Left renal pelvis (tissue), 4 donors: Measurements from ENCODE around the gene PIK3R1. TPM values are rescaled to one million over a fixed set of nuclear protein-coding genes. Genes with fewer than 3 reads are reported as not detected.

Source experiments
- DNase-seq, 4 donors: peaks; one replicate each; pipeline ENCODE4 v3.0.0-alpha.2; 2013; ENCODE audit warnings: low read depth in 4 of 4, low spot score in 3 of 4
- polyA plus RNA-seq, 4 donors: library from polyadenylated mRNA; unstranded; fragments of 120-200 nt; gene quantifications; one replicate each; pipeline ENCODE4 v1.2.1, GENCODE V29; 2013; ENCODE audit not compliant: insufficient read length in 4 of 4

PIK3R1 gene
- polyA plus RNA-seq, 4 donors: 72.4 to 139 (median 92.4) TPM

DNA sequence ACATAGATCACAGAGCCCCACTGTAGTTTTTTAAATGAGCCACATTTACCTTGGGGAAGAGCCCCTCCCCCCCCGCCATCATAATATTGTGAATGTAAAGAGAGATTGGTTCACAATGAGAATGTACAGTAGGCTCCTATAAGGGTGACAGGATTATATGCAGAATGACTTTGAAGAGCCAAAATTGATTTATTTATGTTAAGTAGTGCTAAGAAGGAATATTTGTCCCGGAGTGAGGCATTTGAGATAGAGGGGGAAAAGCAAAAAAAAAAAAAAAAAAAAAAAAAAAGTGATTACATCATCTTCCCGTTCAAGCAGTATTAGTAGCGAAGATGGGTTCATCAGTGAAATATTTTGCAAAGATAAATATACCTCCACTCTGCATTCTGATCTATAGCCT is 73.9 kb downstream of the PIK3R1 start:
- DNase-seq: no peak

DNA sequence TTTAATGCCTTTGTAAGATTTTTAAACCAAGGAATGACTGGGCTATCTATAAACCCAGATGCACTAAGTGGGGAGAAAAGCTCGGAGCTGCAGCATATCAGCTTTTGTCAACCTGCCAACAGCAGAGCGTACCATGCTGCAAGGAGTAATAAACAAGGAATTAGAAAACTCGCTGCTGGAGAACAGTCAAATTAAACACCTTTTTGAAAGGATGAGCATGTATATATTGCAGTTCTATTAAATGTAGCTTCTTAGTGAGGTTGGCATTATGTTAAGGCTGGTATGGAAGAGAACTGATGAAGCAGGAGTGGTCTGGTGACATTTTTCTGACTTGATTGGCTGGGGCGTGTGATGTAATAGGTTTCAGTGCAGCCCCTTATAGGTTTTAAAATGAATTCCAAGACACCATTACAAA is 74.7 kb downstream of the PIK3R1 start:
- DNase-seq: no peak

DNA sequence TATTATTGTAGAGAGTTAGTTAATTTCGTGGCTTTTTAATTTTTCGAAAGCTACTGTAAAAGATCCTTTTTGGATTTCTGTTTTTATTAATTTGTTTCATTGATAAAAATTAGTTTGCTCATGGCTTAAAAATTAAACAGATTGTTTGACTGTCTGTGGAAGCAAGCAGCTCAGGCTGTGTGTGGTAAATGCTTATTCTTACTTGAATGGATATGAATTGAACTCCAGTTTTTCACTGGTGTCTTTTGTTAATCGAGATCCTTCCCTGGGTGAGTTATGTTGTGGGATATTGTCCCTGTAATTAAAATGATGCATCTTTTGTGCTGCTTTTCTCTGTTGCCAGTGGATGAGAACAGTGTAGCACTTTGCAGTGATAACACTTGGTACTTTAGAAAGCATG is 75.3 kb downstream of the PIK3R1 start:
- DNase-seq: no peak

DNA sequence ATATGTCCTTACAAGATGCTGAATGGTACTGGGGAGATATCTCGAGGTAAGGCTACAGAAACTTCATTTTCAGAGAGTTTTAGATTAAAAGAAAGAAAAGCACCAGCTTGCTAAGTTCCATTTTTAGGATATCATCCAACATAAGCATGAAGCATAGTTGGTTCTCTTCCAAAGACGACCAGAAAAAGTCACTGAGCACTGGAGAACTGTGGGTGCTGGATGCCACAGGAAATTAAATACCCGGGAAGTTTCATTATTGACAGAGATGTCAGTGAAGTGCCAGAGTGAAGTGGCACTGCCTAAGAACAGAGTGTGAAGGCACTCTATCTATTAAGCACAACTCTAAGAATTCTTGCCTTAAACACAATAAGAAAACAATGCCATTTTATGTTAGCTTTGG is 76.8 kb downstream of the PIK3R1 start:
- DNase-seq: no peak

DNA sequence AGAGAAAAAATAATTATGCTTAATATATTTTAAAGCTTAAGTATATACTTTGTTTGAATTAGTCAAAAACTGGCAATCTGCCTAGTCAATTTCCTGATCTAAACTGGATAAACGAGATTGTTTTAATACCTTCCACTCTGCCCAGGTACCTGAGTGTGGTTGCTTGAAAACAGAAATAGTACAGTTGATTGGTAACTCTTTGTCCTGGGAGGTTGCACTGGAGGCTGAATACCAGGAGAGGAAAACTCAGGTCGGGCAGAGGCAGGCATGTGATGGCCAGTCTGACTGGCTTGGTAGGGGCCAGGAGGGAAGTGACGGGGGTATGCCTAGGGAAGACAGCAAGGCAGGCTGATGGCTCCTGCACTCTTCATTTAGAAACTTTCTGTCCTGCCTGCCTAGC is 80.2 kb downstream of the PIK3R1 start:
- DNase-seq: no peak

DNA sequence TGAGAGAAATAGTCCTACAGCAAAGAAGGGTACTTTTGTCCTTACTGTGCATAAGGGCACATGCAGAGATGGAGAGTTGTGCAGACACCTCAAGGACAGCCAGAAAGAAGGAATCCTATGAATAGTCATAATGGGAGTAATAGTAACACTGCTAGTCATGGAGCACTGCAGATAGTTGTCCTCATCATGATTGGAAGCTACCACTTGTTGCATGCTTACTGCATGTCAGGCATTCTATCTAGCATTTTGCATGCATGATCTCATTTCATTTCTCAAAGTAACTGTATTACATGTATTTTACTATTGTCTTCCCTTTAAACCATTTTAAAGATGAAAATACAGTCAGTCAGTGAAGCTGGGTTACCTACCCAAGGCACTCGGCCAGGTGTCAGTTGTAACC is 81.3 kb downstream of the PIK3R1 start:
- no peak for DNase-seq

DNA sequence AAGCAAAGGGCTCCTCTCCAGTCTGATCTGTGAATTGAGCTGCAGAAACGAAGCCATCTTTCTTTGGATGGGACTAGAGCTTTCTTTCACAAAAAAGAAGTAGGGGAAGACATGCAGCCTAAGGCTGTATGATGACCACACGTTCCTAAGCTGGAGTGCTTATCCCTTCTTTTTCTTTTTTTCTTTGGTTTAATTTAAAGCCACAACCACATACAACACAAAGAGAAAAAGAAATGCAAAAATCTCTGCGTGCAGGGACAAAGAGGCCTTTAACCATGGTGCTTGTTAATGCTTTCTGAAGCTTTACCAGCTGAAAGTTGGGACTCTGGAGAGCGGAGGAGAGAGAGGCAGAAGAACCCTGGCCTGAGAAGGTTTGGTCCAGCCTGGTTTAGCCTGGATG is 82.1 kb downstream of the PIK3R1 start:
- DNase-seq: no peak

DNA sequence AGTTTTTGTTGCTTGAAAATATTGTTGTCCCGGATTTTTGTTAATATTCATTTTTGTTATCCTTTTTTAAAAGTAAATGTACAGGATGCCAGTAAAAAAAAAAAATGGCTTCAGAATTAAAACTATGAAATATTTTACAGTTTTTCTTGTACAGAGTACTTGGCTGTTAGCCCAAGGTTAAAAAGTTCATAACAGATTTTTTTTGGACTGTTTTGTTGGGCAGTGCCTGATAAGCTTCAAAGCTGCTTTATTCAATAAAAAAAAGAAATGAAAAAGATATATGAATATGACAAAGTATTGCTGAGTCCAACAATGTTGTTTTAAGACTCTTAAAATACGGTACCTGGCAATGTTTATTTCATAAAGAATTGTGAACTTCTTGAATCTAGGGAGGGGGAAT is 82.9 kb downstream of the PIK3R1 start:
- no peak for DNase-seq

DNA sequence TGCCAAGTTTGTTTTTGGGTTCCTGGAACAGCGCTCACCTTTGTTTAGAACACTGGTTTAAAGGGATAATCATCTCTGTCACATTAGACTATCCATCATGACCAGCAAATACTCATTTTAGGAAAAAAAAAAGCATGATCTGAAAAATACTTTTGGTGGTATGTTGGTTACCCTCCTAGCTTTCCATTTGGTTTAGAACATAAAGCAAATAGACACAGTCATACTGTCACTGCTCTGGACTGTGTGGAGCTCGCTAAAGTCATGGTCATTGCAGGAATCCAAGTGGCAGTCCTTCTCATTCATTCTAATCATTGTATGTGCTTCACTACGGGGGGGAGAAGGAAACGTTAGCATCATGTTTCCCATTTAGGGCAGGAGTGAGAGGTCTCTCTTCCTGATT is 83.5 kb downstream of the PIK3R1 start:
- DNase-seq: no peak

DNA sequence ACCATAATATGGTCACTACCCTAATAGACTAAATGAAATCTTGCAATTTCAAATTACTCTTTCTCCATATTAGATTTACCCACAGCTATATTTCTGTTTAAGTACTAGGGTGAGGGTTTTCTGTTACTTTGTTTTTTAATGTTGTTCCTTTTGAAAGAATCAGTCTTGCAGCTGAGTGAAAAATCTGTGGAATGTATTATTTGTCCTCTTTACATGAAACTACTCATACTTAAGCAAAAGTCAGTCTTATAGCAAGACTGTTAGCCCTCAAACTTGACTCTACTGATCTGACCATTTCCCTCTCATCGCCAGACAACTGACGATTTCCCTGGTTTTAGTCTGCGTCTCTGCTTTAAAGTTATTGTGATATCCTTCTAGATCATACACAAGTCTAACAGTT is 84.0 kb downstream of the PIK3R1 start:
- DNase-seq: no peak

DNA sequence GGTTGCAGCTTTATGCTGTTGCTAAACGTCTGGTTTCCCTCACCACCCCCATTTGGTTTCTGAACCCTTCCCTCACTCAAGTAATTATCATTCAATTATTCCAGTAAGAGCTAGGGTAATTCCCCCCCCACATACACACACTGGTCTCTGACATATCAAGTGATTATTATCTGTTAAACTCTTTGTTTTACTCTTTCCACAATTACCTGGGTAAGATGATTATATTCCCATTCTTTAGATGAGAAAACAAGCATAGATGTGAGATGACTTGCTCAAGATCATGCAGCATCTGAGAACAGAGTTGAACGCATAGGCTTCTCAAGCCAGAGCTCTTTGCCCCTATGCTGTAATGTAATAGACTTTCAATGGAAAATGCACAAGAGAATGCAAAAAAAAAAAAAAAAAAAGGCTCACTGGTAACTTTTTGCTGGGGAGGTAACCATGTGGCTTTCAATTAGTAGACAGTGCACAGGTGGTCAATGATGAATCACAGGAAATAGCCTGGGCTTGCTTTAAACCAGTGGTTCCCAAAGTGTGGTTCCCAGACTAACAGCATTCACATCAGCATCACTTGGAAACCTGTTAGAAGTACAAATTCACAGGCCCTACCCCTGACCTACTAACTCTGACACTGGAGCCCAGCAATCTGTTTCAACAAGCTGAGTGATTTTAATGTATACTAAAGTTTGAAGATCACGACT is 87.6 kb downstream of the PIK3R1 start:
- no peak for DNase-seq

DNA sequence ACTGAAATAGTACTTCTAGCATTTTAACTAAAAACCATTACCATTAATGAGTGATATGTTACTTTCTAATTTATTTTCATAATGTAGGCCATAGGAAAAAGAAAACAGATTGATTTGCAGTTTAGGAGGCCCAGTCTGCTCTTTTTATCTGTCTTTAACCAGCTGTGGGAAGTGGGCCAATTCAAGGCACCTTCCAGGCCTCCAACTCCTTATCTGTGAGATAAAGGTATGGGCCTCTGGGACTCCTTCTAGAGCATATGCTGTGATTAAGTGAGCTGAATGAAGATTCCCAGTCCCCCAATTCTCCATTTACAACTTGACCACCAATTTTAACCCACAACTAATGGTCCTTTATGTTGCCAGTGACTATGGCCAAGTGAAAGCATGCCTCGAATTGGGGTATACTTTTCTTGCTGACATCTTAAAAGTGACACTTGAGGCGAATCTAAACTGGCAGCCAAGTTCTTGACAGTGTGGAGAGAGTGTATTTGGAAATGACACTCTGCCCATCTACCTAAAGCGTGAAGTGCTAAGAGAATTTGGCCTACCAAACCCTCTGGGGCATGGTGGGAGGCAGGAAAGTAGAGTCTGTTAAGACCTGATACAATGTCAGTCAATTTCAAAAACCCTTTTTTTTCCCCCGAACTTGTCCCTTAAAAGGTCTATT is 88.3 kb downstream of the PIK3R1 start:
- DNase-seq: no peak

DNA sequence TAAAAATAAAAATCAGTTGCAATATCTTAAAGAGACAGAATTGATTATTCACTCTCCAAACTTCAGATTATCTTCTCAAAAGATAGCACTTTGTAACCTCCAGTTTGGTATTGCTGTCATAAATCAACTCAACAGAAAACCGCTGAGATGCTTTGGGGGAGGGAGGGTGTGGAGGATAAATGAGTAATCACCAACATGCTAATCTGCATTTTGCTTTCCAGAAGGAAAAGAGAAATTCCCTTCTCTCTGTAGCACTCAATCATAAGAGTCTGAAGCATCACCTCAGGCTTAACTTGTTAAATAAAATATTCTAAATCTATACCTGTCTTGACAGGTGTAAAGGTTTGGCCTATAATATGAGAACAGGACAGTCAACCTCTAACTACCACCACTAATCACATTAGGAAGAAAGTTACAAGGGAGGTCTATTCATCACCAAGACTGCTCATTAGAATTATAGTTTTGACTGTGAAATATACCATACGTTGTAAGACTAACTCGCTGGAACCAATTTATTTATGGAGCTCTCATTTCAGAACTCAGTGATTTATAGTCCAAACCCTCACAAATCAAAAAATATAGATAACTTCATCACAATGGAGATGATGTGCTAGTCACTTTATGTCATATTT is 89.0 kb downstream of the PIK3R1 start:
- DNase-seq: no peak

DNA sequence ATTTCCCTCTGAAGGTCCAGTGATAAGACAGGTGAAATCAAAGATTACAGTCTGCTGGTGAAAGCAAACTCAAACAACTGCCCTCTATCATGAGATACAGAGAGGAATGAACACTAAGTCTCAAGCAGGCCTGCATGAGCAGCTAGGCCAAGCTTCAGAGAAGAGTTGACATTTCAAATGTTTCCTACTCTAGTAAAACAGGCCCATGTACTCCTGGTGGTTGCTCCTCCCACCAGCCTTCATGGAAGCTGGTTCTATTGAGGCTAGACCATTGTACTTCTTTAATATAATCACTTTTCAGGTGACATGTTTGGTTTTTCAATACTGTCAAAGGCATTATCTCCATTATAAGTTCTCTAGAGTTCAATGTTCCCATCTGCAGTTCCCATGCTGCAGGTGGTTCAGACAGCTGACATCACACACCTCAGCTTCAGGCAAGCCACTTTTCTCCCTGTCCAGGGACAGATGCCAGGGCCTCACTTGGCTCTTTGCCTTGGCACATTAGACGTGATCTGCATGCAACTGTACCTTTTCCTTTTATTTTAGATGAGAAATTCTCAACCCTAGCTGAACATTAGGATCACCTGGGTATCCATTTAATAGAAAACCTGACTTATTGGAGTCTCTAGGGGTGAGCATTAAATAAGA is 89.8 kb downstream of the PIK3R1 start:
- no peak for DNase-seq

DNA sequence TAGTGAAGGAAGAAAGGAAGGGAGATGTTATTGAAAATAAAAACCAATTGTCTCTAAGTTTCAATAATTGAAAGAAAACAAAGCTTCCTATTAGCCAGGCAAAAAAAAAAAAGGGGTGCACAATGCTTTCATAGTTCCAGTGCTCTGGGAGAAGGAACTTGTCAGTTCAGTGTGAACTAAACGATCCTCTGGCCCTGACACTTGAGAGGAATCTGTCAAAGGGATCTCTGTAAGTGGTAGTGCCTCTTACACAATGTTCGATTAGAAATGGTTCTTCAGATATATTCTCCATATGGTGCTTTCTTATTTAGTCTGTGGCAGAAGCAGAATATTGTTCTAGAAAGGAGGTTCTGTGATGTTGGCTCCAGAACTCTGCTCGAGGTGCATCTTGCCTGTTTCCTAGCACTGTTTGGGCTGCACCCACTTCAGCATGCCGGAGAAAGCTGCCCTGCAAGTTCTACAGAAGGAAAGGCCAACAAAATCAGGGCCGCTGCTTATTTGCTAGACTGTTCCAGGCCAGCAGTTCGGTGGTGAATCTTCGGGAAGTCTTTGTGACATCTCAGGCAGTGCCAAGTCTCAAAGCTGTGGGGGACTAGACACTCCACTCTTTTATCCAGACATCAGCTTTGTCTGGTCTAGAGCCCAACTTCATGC is 90.9 kb downstream of the PIK3R1 start:
- no peak for DNase-seq

DNA sequence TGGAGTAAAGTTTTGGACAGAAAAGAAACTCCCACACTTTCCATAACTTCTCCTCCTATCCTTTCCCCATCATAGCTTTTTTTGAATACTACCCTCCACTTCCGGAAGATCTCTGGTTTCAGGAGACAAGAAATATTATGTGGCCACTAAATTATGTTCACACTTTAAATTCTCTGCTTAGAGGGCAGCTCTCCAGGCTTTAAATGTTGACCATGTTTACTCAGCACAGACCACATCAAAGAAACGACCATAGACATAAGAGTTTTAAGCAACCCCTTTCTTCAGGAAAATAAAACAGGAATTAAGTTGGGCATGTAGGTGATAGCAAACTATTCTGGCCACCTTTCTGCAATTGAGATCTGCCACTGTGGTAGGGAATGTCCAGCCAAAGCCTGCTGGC is 97.8 kb downstream of the PIK3R1 start:
- no peak for DNase-seq

DNA sequence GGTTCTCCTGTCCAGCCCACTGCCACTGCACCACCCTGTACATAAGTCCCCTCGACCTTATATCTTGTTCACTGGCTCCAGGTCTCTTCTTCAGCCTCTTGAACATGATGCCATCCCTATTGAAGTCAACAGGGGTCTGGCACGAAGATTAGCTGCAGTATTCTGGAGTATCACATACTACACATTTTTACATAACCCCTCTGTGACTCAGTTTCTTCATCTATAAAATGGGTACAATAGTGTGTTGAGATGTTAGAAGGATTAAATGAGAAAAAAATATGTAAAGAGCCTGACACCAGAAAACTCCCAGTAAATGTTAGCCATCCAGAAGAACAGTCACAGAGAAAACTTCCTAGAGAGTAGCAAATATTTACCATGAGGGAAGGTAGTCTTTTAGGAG is 98.9 kb downstream of the PIK3R1 start:
- DNase-seq: no peak

DNA sequence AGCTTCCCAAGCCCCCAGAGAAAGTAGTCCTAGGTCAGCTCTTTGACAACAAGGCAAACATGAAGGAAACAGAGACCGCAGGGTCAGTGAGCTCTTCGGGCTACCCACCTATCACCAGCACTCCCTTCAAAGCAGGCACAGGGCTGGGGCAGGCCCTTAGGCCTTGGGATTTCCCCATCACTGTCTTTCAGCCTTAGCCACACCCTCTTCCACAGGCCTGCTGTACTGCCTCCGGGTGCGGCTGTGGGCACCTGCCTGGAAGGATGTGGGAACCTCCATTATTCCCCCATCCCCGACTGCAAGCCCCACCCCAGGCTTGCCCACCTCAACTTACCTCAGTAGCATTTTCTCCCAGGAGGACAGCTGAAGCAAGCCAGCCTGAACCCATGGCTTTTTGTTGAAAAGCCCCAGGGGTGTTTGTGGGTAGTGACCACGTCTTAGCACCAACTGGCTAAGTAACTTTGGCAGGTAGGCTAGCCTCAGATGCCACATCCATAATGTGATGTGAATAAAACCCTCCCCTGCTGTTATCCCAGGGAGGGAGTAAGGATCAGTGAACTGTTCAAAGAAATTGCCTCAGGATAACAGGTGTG is 100.2 kb downstream of the PIK3R1 start:
- no peak for DNase-seq

DNA sequence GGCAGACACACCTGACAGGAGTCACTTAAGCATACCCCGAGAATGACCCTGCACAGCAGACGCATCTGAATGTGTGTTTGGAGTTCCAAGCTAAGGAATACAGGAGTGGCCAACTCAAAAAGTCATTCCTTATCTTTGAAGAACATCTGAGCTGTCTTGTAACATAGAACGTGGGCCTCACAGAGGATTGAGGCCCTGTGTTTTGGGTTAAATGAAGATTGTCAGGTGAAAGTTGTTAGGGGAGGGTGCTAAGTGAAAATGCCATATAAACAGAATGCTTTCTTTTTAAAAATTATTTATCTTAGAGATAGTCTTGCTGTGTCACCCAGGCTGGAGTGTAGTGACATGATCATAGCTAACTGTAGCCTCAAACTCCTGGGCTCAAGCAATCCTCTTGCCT is 100.9 kb downstream of the PIK3R1 start:
- DNase-seq: no peak

DNA sequence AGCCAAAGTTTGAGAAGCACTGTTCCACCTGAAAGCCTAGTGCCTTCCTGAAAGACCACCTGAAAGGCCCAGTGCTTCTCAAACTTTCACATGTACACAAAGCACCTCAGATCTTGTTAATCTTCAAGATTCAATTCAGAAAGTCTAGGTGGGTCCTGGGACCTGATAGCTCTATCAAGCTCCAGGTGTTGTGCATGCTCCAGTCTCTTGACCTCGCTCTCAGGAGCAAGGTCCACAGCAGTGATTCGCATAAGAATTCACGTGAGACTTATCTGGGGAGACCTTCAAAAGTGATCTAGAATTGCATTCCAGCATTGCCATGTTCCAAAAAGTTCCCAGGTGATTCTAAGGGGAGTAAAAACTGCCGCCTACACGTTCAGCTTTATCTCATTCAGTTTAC is 102.1 kb downstream of the PIK3R1 start:
- DNase-seq: no peak
